ENCODE results near the gene HTR3C. TPM values are rescaled to one million over a fixed set of nuclear protein-coding genes. Genes with fewer than 3 reads are reported as not detected.

Gene HTR3C
- total RNA-seq, 1 experiment from 2014 or later, result not detected

DNA sequence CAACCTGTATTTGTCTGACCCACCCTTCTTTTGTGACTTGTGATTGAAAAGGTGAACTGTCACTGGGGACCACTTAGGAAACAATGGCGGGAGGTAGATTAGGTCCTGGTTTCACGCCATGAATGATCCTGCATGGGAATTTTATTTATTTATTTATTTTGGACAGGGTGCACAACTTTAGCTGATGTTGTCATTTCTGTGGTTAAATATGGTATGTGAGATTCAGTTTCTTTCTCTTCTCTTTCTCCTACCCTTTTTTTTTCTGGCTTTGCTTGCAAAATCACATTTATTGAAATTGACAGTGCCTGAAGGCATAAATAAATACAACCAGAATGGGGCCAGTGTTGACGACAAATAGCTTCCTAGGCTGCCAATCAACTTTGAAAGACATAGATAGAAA is 26.0 kb downstream of the HTR3C start:
- CTCF ChIA-PET, result no interaction called here
- DNase-seq, result no peak

DNA sequence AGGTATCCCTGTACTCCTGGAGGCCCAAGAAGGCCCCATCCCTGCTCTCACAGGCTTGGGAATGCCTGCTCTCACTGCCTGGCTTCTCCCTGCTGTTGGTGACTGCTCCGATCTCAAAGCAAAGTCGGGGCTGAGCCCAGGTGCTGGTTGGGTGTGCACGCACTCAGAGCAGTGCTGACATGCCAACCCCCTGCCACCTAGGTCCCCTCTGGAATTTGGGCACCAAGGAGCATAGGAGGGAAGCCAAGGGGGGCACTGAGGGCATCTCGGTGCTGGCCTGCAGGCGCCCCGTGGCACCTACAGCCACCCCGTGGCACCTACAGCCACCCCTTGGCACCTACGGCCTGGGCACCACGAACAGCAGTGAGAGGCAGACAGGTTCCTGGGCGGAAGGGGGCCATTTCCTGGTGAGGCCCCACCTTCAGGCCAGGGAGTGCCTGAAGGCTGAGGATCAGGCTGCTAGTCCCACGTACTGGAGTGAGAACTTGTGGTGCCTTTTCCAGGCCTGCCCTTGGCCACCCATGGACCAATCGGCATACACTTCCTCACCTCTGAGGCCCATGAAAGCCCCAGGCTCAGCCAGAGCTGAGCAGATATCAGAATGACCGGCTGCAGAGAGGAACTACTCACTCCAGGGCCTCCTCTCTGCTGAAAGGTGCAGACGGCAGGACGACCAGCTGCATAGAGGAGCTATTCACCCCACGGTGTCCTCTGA is 28.4 kb downstream of the HTR3C start:
- no peak for TF ChIP-seq EZH2 (IDR thresholded peaks at IDR 0.05; ENCODE audit: low read length, unreplicated experiment)
- no peak for TF ChIP-seq EZH2phosphoT487 (IDR thresholded peaks at IDR 0.05; ENCODE audit: borderline replicate concordance, low read length)
- no peak for TF ChIP-seq CTCF (conservative IDR thresholded peaks at IDR 0.05; ENCODE audit: low read depth, low read length)
- Histone ChIP-seq H3K79me2 (ENCODE audit: low read length) (no peaks in the 10 kb centered on the region), H3K4me3 (ENCODE audit: low read length) (no peak overlapping the region), H3K9me3 (ENCODE audit: low read length) (no peaks in the 10 kb centered on the region), H3K4me1 (ENCODE audit: insufficient read depth, low read length) (no peaks in the 10 kb centered on the region), H3K27me3 (ENCODE audit: low read length) (no peaks in the 10 kb centered on the region), H3K4me2 (ENCODE audit: low read length) (no peak overlapping the region), H3F3A (ENCODE audit: low read length, unreplicated experiment) (no peaks in the 10 kb centered on the region), H3K27ac (ENCODE audit: low read length) (no peak overlapping the region), H3K9ac (ENCODE audit: low read length) (no peak overlapping the region), H4K20me1 (ENCODE audit: low read length) (no peaks in the 10 kb centered on the region), H2AFZ (ENCODE audit: low read length) (no peak overlapping the region), H3K9me2 (replicated peaks; ENCODE audit: low read length) (no peaks in the 10 kb centered on the region), H3K36me3 (ENCODE audit: low read depth, low read length) (no peaks in the 10 kb centered on the region)
- no peak for DNase-seq
- no TSS peak for BruUV-seq (replicated peaks)
- no peak for ATAC-seq
- ChIA-PET POLR2A (ENCODE audit: unreplicated experiment) (no interaction called here), CTCF (no interaction called here)
- intact Hi-C loops (cut with micrococcal nuclease), result no loop called here

More for the DNA sequence above, 26.0 kb downstream of the HTR3C start:
- ATAC-seq, result no peak
- H3K4me1 ChIP-seq (ENCODE audit: insufficient read depth, low read length), result no peaks in the 10 kb centered on the region
- no peak overlapping the region for H3K27ac ChIP-seq (ENCODE audit: low read length)
- TF ChIP-seq EZH2phosphoT487 (IDR thresholded peaks at IDR 0.05; ENCODE audit: borderline replicate concordance, low read length), result no peak
- TF ChIP-seq CTCF (conservative IDR thresholded peaks at IDR 0.05; ENCODE audit: low read depth, low read length), result no peak
- TF ChIP-seq EZH2 (IDR thresholded peaks at IDR 0.05; ENCODE audit: low read length, unreplicated experiment), result no peak
- no peaks in the 10 kb centered on the region for H3F3A ChIP-seq (ENCODE audit: low read length, unreplicated experiment)
- H3K9me2 ChIP-seq (replicated peaks; ENCODE audit: low read length), result no peaks in the 10 kb centered on the region
- no peak overlapping the region for H2AFZ ChIP-seq (ENCODE audit: low read length)
- H3K36me3 ChIP-seq (ENCODE audit: low read depth, low read length), result no peaks in the 10 kb centered on the region
- H3K27me3 ChIP-seq (ENCODE audit: low read length), result no peaks in the 10 kb centered on the region
- no TSS peak for BruUV-seq (replicated peaks)
- no peak overlapping the region for H3K4me3 ChIP-seq (ENCODE audit: low read length)
- no peak overlapping the region for H3K9ac ChIP-seq (ENCODE audit: low read length)
- no peaks in the 10 kb centered on the region for H3K9me3 ChIP-seq (ENCODE audit: low read length)
- H3K4me2 ChIP-seq (ENCODE audit: low read length), result no peak overlapping the region
- POLR2A ChIA-PET (ENCODE audit: unreplicated experiment), result no interaction called here
- H3K79me2 ChIP-seq (ENCODE audit: low read length), result no peaks in the 10 kb centered on the region
- intact Hi-C loops (cut with micrococcal nuclease), result no loop called here
- H4K20me1 ChIP-seq (ENCODE audit: low read length), result no peaks in the 10 kb centered on the region

DNA sequence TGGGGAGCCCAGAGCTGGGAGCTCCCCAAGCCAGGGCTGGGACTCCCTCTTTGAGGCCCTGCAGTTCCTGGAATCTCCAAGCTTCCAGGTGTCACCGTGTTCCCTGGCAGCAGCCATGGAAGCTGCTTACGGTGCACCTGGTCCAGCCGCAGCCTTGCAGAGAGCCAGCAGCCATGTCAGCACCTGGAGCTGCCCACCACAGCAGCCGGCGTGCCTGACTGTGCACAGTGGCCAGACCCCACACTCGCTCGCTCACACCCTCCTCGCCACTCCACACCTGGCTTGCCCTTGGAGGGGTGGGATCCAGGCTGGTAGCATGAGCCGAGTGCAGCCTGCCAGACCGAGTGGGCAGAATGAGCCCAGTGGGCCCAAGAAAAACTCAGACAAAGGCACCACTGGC is 29.2 kb downstream of the HTR3C start:
- Histone ChIP-seq H3K4me2 (ENCODE audit: low read length) (no peak overlapping the region), H3F3A (ENCODE audit: low read length, unreplicated experiment) (no peaks in the 10 kb centered on the region), H3K4me1 (ENCODE audit: insufficient read depth, low read length) (no peaks in the 10 kb centered on the region), H3K9me2 (replicated peaks; ENCODE audit: low read length) (no peaks in the 10 kb centered on the region), H3K9ac (ENCODE audit: low read length) (no peak overlapping the region), H3K9me3 (ENCODE audit: low read length) (no peaks in the 10 kb centered on the region), H3K27me3 (ENCODE audit: low read length) (no peaks in the 10 kb centered on the region), H3K36me3 (ENCODE audit: low read depth, low read length) (no peaks in the 10 kb centered on the region), H4K20me1 (ENCODE audit: low read length) (no peaks in the 10 kb centered on the region), H2AFZ (ENCODE audit: low read length) (no peak overlapping the region), H3K4me3 (ENCODE audit: low read length) (no peak overlapping the region), H3K27ac (ENCODE audit: low read length) (no peak overlapping the region), H3K79me2 (ENCODE audit: low read length) (no peaks in the 10 kb centered on the region)
- DNase-seq (no peak), ATAC-seq (no peak)
- ChIA-PET CTCF (no interaction called here), POLR2A (ENCODE audit: unreplicated experiment) (no interaction called here)
- TF ChIP-seq EZH2 (IDR thresholded peaks at IDR 0.05; ENCODE audit: low read length, unreplicated experiment) (no peak), CTCF (conservative IDR thresholded peaks at IDR 0.05; ENCODE audit: low read depth, low read length) (no peak), EZH2phosphoT487 (IDR thresholded peaks at IDR 0.05; ENCODE audit: borderline replicate concordance, low read length) (no peak)
- intact Hi-C loops (cut with micrococcal nuclease), result no loop called here
- no TSS peak for BruUV-seq (replicated peaks)

Measured in PC-3 (cell line).